PC-3 (cell line): ENCODE results near the gene KMT2E.

Source experiments
- CTCF ChIP-seq: fragments of 300-600 bp; sonication (generic); conservative IDR thresholded peaks from 2 replicates; pipeline ENCODE4 v1.5.1; 2017; ENCODE audit warnings: antibody characterized with exemption, low read depth, mild to moderate bottlenecking, low read length
- EZH2phosphoT487 ChIP-seq: fragments of 300-600 bp; sonication (generic); IDR thresholded peaks from 2 replicates; pipeline ENCODE4 v1.6.1; 2018; ENCODE audit warnings: mild to moderate bottlenecking, antibody characterized with exemption, low read length, borderline replicate concordance

- TF ChIP-seq CTCF (no peak), EZH2phosphoT487 (no peak)
These were observed 7.3 kb downstream of the KMT2E start for GRCh38 chr7:105021352-105021751.
